SK-N-SH treated with all-trans-retinoic acid at 6 μM for 48 hours (cell line): ENCODE data around the gene MRPL36.

ENCODE experiments used
- ATAC-seq: fragments of 200-7000 bp; cut with Tn5 transposase; 3 replicates; pipeline ENCODE4 v1.9.1; 2020; ENCODE audit warnings: mild to moderate bottlenecking, moderate library complexity
- ARNTL ChIP-seq: fragments of 450-650 bp; formaldehyde crosslinking; IDR thresholded peaks from 2 replicates; pipeline ENCODE4 v1.5.0; 2020; ENCODE audit warnings: low read depth, mild to moderate bottlenecking, moderate library complexity, borderline replicate concordance
- BACH2 ChIP-seq: fragments of 250-450 bp; sonication (Bioruptor Pico); IDR thresholded peaks from 2 replicates; pipeline ENCODE4 v1.9.0; 2021; ENCODE audit warnings: mild to moderate bottlenecking, borderline replicate concordance
- CREB5 ChIP-seq: fragments of 250-450 bp; sonication (Bioruptor Pico); IDR thresholded peaks from 2 replicates; pipeline ENCODE4 v1.5.1; 2020; ENCODE audit warnings: low read depth, mild to moderate bottlenecking, moderate library complexity
- ESRRG ChIP-seq: fragments of 250-450 bp; sonication (Bioruptor Pico); IDR thresholded peaks from 2 replicates; pipeline ENCODE4 v1.6.1; 2021; ENCODE audit warnings: mild to moderate bottlenecking
- GLIS3 ChIP-seq: fragments of 250-450 bp; sonication (Bioruptor Pico); IDR thresholded peaks from 2 replicates; pipeline ENCODE4 v1.5.0; 2020; ENCODE audit warnings: mild to moderate bottlenecking, moderate library complexity
- ISL1 ChIP-seq: fragments of 250-450 bp; sonication (Bioruptor Pico); IDR thresholded peaks from 2 replicates; pipeline ENCODE4 v2.1.2; 2022; ENCODE audit warnings: mild to moderate bottlenecking, moderate library complexity
- OSR1 ChIP-seq: fragments of 250-450 bp; sonication (Bioruptor Pico); IDR thresholded peaks from 2 replicates; pipeline ENCODE4 v1.8.0; 2022; ENCODE audit warnings: moderate library complexity, mild to moderate bottlenecking, inconsistent platforms
- PATZ1 ChIP-seq: fragments of 250-450 bp; sonication (Bioruptor Pico); IDR thresholded peaks from 2 replicates; pipeline ENCODE4 v1.8.0; 2020; ENCODE audit warnings: mild to moderate bottlenecking, moderate library complexity, borderline replicate concordance
- POU6F1 ChIP-seq: fragments of 250-450 bp; sonication (Bioruptor Pico); IDR thresholded peaks from 2 replicates; pipeline ENCODE4 v1.8.0; 2021; ENCODE audit warnings: low read depth, mild to moderate bottlenecking, moderate library complexity, borderline replicate concordance
- PPARA ChIP-seq: fragments of 250-450 bp; sonication (Bioruptor Pico); IDR thresholded peaks from 2 replicates; pipeline ENCODE4 v1.5.0; 2020; ENCODE audit warnings: mild to moderate bottlenecking, borderline replicate concordance
- RARB ChIP-seq: fragments of 250-450 bp; sonication (Bioruptor Pico); IDR thresholded peaks from 2 replicates; pipeline ENCODE4 v1.8.0; 2021; ENCODE audit warnings: mild to moderate bottlenecking, moderate library complexity
- SNAI2 ChIP-seq: fragments of 250-450 bp; sonication (Bioruptor Pico); IDR thresholded peaks from 2 replicates; pipeline ENCODE4 v1.5.0; 2020; ENCODE audit warnings: mild to moderate bottlenecking, moderate library complexity
- TCF4 ChIP-seq: fragments of 250-450 bp; sonication (Bioruptor Pico); IDR thresholded peaks from 2 replicates; pipeline ENCODE4 v1.8.0; 2021; ENCODE audit warnings: mild to moderate bottlenecking, moderate library complexity, borderline replicate concordance
- TOX ChIP-seq: fragments of 250-450 bp; sonication (Bioruptor Pico); IDR thresholded peaks from 2 replicates; pipeline ENCODE4 v1.8.0; 2021; ENCODE audit warnings: mild to moderate bottlenecking, moderate library complexity, borderline replicate concordance
- TSHZ2 ChIP-seq: fragments of 250-450 bp; sonication (Bioruptor Pico); IDR thresholded peaks from 2 replicates; pipeline ENCODE4 v1.5.0; 2020; ENCODE audit warnings: mild to moderate bottlenecking, moderate library complexity
- ZC3H10 ChIP-seq: fragments of 250-450 bp; sonication (Bioruptor Pico); IDR thresholded peaks from 2 replicates; pipeline ENCODE4 v1.5.1; 2021; ENCODE audit warnings: mild to moderate bottlenecking, moderate library complexity
- ZFP3 ChIP-seq: fragments of 250-450 bp; sonication (Bioruptor Pico); IDR thresholded peaks from 2 replicates; pipeline ENCODE4 v1.5.0; 2020; ENCODE audit warnings: mild to moderate bottlenecking, moderate library complexity
- ZNF565 ChIP-seq: fragments of 450-650 bp; formaldehyde crosslinking; conservative IDR thresholded peaks from 2 replicates; pipeline ENCODE4 v1.5.0; 2020; ENCODE audit warnings: low read depth, mild to moderate bottlenecking, moderate library complexity
- ZNF8 ChIP-seq: fragments of 450-650 bp; formaldehyde crosslinking; IDR thresholded peaks from 2 replicates; pipeline ENCODE4 v1.5.0; 2020; ENCODE audit warnings: mild to moderate bottlenecking, moderate library complexity

The MRPL36 gene

GRCh38 chr5:1785062-1785461 lies 14.6 kb downstream of the MRPL36 start:
- no peak for ATAC-seq
- TF ChIP-seq PATZ1 (CRISPR knock-in tag) = no peak

- TF ChIP-seq ESRRG (CRISPR knock-in tag) (no peak), RARB (CRISPR knock-in tag) (no peak), POU6F1 (CRISPR knock-in tag) (no peak), ISL1 (CRISPR knock-in tag) (no peak), GLIS3 (CRISPR knock-in tag) (no peak), ZC3H10 (CRISPR knock-in tag) (no peak), SNAI2 (CRISPR knock-in tag) (no peak), BACH2 (CRISPR knock-in tag) (no peak), ZNF565 (CRISPR knock-in tag) (no peak), TCF4 (CRISPR knock-in tag) (no peak), TOX (CRISPR knock-in tag) (no peak), OSR1 (no peak), CREB5 (CRISPR knock-in tag) (no peak), PPARA (CRISPR knock-in tag) (no peak), PATZ1 (CRISPR knock-in tag) (no peak)
Observed at GRCh38 chr5:1784197-1785050, 15.2 kb downstream of the MRPL36 start.

GRCh38 chr5:1783216-1783554 lies 16.5 kb downstream of the MRPL36 start:
- no peak for ATAC-seq
- TF ChIP-seq TOX (CRISPR knock-in tag) (no peak), ISL1 (CRISPR knock-in tag) (no peak), ZNF8 (CRISPR knock-in tag) (no peak), PATZ1 (CRISPR knock-in tag) (no peak), TSHZ2 (CRISPR knock-in tag) (no peak), ZC3H10 (CRISPR knock-in tag) (no peak), ESRRG (CRISPR knock-in tag) (no peak), ARNTL (CRISPR knock-in tag) (no peak), ZFP3 (CRISPR knock-in tag) (no peak), GLIS3 (CRISPR knock-in tag) (no peak)
- TF ChIP-seq, all 23 proteins: peak for 0

More at GRCh38 chr5:1784197-1785050, 15.2 kb downstream of the MRPL36 start:
- ATAC-seq = no peak
